H9 (cell line): ENCODE data around the gene IGF1. TPM values are rescaled to one million over a fixed set of nuclear protein-coding genes. Genes with fewer than 3 reads are reported as not detected.

Source experiments
- DNase-seq: peaks from one replicate; pipeline ENCODE4 v3.0.0-alpha.2; 2017
- H2AFZ ChIP-seq: one replicate; pipeline ENCODE4 v1.6.1; 2013; ENCODE audit warnings: mild to moderate bottlenecking, low read length, control low read depth, moderate library complexity
- H2AK5ac ChIP-seq: 2 replicates; pipeline ENCODE4 v1.6.1; 2013; ENCODE audit warnings: low read length, control low read depth, mixed read lengths; ENCODE audit not compliant: insufficient read length
- H2BK120ac ChIP-seq: one replicate; pipeline ENCODE4 v1.6.1; 2013; ENCODE audit warnings: low read depth, mild to moderate bottlenecking, low read length, control low read depth, inconsistent platforms; ENCODE audit not compliant: poor library complexity, severe bottlenecking
- H2BK12ac ChIP-seq: 2 replicates; pipeline ENCODE4 v1.6.1; 2013; ENCODE audit warnings: low read length, control low read depth, mixed read lengths, low read depth; ENCODE audit not compliant: insufficient read length
- H2BK15ac ChIP-seq: 2 replicates; pipeline ENCODE4 v1.6.1; 2013; ENCODE audit warnings: low read depth, low read length, control low read depth
- H2BK20ac ChIP-seq: one replicate; pipeline ENCODE4 v1.6.1; 2013; ENCODE audit warnings: low read depth, mild to moderate bottlenecking, low read length, control low read depth, inconsistent platforms; ENCODE audit not compliant: poor library complexity, severe bottlenecking
- H2BK5ac ChIP-seq: 2 replicates; pipeline ENCODE4 v1.6.1; 2013; ENCODE audit warnings: low read length, control low read depth, mixed read lengths; ENCODE audit not compliant: insufficient read length
- H3K14ac ChIP-seq: 2 replicates; pipeline ENCODE4 v1.6.1; 2013; ENCODE audit warnings: low read length, control low read depth; ENCODE audit not compliant: insufficient read depth
- H3K18ac ChIP-seq: 2 replicates; pipeline ENCODE4 v1.6.1; 2013; ENCODE audit warnings: low read depth, mild to moderate bottlenecking, mixed read lengths, low read length, control low read depth; ENCODE audit not compliant: insufficient read length
- H3K23ac ChIP-seq: 2 replicates; pipeline ENCODE4 v1.6.1; 2013; ENCODE audit warnings: low read length, control low read depth, mixed read lengths, low read depth; ENCODE audit not compliant: insufficient read length
- H3K23me2 ChIP-seq: 2 replicates; pipeline ENCODE4 v1.6.1; 2013; ENCODE audit warnings: low read depth, mild to moderate bottlenecking, mixed read lengths, low read length, control low read depth; ENCODE audit not compliant: insufficient read length, poor library complexity, severe bottlenecking
- H3K27ac ChIP-seq: 2 replicates; pipeline ENCODE4 v1.5.1; 2013; ENCODE audit warnings: low read length, control low read depth, mixed read lengths, low read depth; ENCODE audit not compliant: insufficient read length
- H3K27me3 ChIP-seq: 2 replicates; pipeline ENCODE4 v1.6.1; 2013; ENCODE audit warnings: low read length, control low read depth, inconsistent platforms; ENCODE audit not compliant: insufficient read depth
- H3K4ac ChIP-seq: 2 replicates; pipeline ENCODE4 v1.6.1; 2013; ENCODE audit warnings: low read depth, mild to moderate bottlenecking, control low read depth, inconsistent platforms, low read length, moderate library complexity
- H3K4me1 ChIP-seq: 2 replicates; pipeline ENCODE4 v1.6.1; 2013; ENCODE audit warnings: low read length, control low read depth, inconsistent platforms; ENCODE audit not compliant: insufficient read depth
- H3K4me2 ChIP-seq: 2 replicates; pipeline ENCODE4 v1.6.1; 2013; ENCODE audit warnings: low read length, control low read depth, mixed read lengths; ENCODE audit not compliant: insufficient read length, insufficient read depth
- H3K56ac ChIP-seq: 2 replicates; pipeline ENCODE4 v1.6.1; 2013; ENCODE audit warnings: low read depth, mild to moderate bottlenecking, mixed read lengths, low read length, control low read depth; ENCODE audit not compliant: insufficient read length
- H3K79me1 ChIP-seq: 2 replicates; pipeline ENCODE4 v1.6.1; 2013; ENCODE audit warnings: low read depth, mild to moderate bottlenecking, moderate library complexity, low read length, control low read depth, inconsistent platforms; ENCODE audit not compliant: insufficient read depth, poor library complexity, severe bottlenecking
- H3K79me2 ChIP-seq: 2 replicates; pipeline ENCODE4 v1.6.1; 2013; ENCODE audit warnings: low read length, control low read depth, inconsistent platforms; ENCODE audit not compliant: insufficient read depth
- H3K9ac ChIP-seq: 2 replicates; pipeline ENCODE4 v1.6.1; 2013; ENCODE audit warnings: low read length, control low read depth, mixed read lengths; ENCODE audit not compliant: insufficient read length; ENCODE audit errors: extremely low read depth
- H3K9me3 ChIP-seq: one replicate; pipeline ENCODE4 v1.6.1; 2013; ENCODE audit warnings: low read depth, low read length, inconsistent platforms; ENCODE audit not compliant: control insufficient read depth
- H3T11ph ChIP-seq: one replicate; pipeline ENCODE4 v1.6.1; 2013; ENCODE audit warnings: mild to moderate bottlenecking, low read length, control low read depth, inconsistent platforms
- H4K20me1 ChIP-seq: one replicate; pipeline ENCODE4 v1.6.1; 2013; ENCODE audit not compliant: control insufficient read depth, insufficient read length, insufficient read depth
- H4K5ac ChIP-seq: 2 replicates; pipeline ENCODE4 v1.6.1; 2013; ENCODE audit warnings: low read depth, mild to moderate bottlenecking, mixed read lengths, low read length, control low read depth; ENCODE audit not compliant: insufficient read length
- H4K8ac ChIP-seq: replicated peaks from 2 replicates; pipeline ENCODE4 v1.6.1; 2013; ENCODE audit warnings: low read length, control low read depth, mixed read lengths, low read depth; ENCODE audit not compliant: insufficient read length
- H4K91ac ChIP-seq: 2 replicates; pipeline ENCODE4 v1.6.1; 2013; ENCODE audit warnings: low read depth, mild to moderate bottlenecking, moderate library complexity, mixed read lengths, low read length, control low read depth; ENCODE audit not compliant: insufficient read length
- H3K27ac Mint-ChIP-seq, 3 experiments: 2 replicates in 2 of 3; 3 replicates in 1 of 3; pipeline ENCODE4 v1.8.0; 2020 to 2021; ENCODE audit warnings: mixed read lengths in 3 of 3, mild to moderate bottlenecking in 1 of 3, moderate library complexity in 1 of 3
- H3K27me3 Mint-ChIP-seq: 2 replicates; pipeline ENCODE4 v1.8.0; 2021; ENCODE audit warnings: low read depth, mild to moderate bottlenecking, moderate library complexity, mixed read lengths
- H3K36me3 Mint-ChIP-seq, 3 experiments: 2 replicates in 2 of 3; 3 replicates in 1 of 3; pipeline ENCODE4 v1.8.0; 2020 to 2021; ENCODE audit warnings: low read depth in 3 of 3, mixed read lengths in 3 of 3; ENCODE audit not compliant: insufficient read depth in 1 of 3
- H3K4me1 Mint-ChIP-seq, 2 experiments: 2 replicates each; pipeline ENCODE4 v1.8.0; 2020; ENCODE audit warnings: mixed read lengths in 2 of 2
- H3K4me3 Mint-ChIP-seq, 2 experiments: 2 replicates in 1 of 2; 3 replicates in 1 of 2; pipeline ENCODE4 v1.8.0; 2020 to 2021; ENCODE audit warnings: mild to moderate bottlenecking in 2 of 2, mixed read lengths in 2 of 2, moderate library complexity in 1 of 2
- H3K9me3 Mint-ChIP-seq, 2 experiments: 2 replicates in 1 of 2; 3 replicates in 1 of 2; pipeline ENCODE4 v1.8.0; 2020; ENCODE audit warnings: mild to moderate bottlenecking in 2 of 2, mixed read lengths in 2 of 2, moderate library complexity in 1 of 2
- CTCF ChIP-seq: fragments of 200-600 bp; sonication (generic); conservative IDR thresholded peaks from 3 replicates; pipeline ENCODE4 v1.8.0; 2021; ENCODE audit warnings: antibody characterized with exemption, mild to moderate bottlenecking
- WGBS: extraction: QIAGEN DNeasy Blood & Tissue Kit; methylation state at CpG from one replicate; pipeline ENCODE4 v1.1.7; 2013; ENCODE audit warnings: missing lambda C conversion rate, low lambda C conversion rate, mixed read lengths; ENCODE audit not compliant: insufficient read length; ENCODE audit errors: extremely low coverage; 5-methylcytosine and 5-hydroxymethylcytosine counted together
- total RNA-seq: library from RNA; stranded (reverse); gene quantifications from 2 replicates; pipeline ENCODE4 v1.2.1, GENCODE V29; 2021

The IGF1 gene
- total RNA-seq, 1 experiment from 2014 or later = not detected

- H3K36me3 Mint-ChIP-seq = no peaks in the 10 kb centered on the region
- no peak overlapping the region for H2AK5ac ChIP-seq
- no peaks in the 10 kb centered on the region for H4K20me1 ChIP-seq
- H3K9ac ChIP-seq = no peak overlapping the region
- no peaks in the 10 kb centered on the region for H3K4me1 Mint-ChIP-seq
- H2BK15ac ChIP-seq = no peak overlapping the region
- no peak for DNase-seq
- H2BK5ac ChIP-seq = no peak overlapping the region
- H3K4ac ChIP-seq = no peak overlapping the region
- H2BK12ac ChIP-seq = no peak overlapping the region
- H2AFZ ChIP-seq = no peak overlapping the region
- no peak for TF ChIP-seq CTCF
- no peak overlapping the region for H4K5ac ChIP-seq
- no peak overlapping the region for H3K27ac Mint-ChIP-seq
- WGBS = no CpG with 5 or more reads among the region's 3 CpGs
- H3K14ac ChIP-seq = no peak overlapping the region
- H4K91ac ChIP-seq = no peak overlapping the region
- no peak overlapping the region for H2BK120ac ChIP-seq
- H3K9me3 ChIP-seq = no peaks in the 10 kb centered on the region
- H3K23me2 ChIP-seq = no peaks in the 10 kb centered on the region
- H3K27ac ChIP-seq = no peak overlapping the region
- H3T11ph ChIP-seq = no peak overlapping the region
- H3K9me3 Mint-ChIP-seq = no peaks in the 10 kb centered on the region; a peak in 1 of 5 replicates
- H3K27me3 ChIP-seq = no peaks in the 10 kb centered on the region
- no peak overlapping the region for H4K8ac ChIP-seq
- no peak overlapping the region for H3K18ac ChIP-seq
- H3K79me1 ChIP-seq = no peaks in the 10 kb centered on the region
- no peaks in the 10 kb centered on the region for H3K4me1 ChIP-seq
- H3K4me3 Mint-ChIP-seq = no peak overlapping the region
- H3K27me3 Mint-ChIP-seq = no peaks in the 10 kb centered on the region; the same call in 1 of the 2 replicates
- no peaks in the 10 kb centered on the region for H3K79me2 ChIP-seq
- H3K4me2 ChIP-seq = no peak overlapping the region
- no peak overlapping the region for H2BK20ac ChIP-seq
- H3K56ac ChIP-seq = no peak overlapping the region
- H3K23ac ChIP-seq = no peak overlapping the region
Measured at GRCh38 chr12:102437511-102437910, 42.9 kb downstream of the IGF1 start.
